Smooth muscle cell of the brain vasculature (primary cell): ENCODE results near the gene TAF10.

Experiments used
- DNase-seq: peaks from one replicate; pipeline ENCODE4 v3.0.0-alpha.2; 2012; ENCODE audit warnings: low read depth, low spot score

TAF10 gene

DNA sequence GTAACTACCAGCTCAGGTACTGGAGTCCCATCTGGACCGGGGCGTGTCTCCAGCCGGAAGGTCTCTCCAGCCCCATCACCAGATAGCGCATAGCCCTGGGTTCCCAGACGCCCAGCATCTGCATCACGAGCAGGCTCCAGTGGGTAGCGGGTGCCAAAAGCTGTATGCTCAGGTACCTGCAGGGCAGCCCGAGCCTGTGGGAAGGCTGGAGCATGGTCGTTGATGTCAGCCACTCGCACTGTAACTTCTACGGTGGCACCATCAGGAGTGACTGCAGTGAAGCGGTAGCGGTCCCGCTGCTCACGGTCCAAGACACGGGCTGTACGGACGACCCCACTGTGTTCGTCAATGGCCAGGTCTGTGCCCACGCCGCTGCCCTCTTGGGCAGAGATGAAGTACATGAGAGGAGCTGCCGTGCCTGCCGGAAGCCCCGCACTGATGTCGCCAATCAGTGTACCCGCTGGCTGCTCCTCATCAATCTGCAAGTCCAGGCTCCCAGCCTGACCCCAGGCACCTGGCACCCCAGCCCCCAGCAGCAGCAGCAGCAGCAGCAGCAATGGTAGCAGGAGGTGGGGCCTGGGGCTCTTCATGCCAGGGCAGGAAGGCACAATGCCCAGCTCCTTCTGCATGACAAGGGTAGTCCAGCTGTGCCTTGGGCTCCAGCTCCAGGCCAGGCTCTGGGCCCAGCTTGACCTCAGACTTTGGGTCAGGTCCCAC, 29.1 kb upstream of the TAF10 start:
- DNase-seq, result no peak

DNA sequence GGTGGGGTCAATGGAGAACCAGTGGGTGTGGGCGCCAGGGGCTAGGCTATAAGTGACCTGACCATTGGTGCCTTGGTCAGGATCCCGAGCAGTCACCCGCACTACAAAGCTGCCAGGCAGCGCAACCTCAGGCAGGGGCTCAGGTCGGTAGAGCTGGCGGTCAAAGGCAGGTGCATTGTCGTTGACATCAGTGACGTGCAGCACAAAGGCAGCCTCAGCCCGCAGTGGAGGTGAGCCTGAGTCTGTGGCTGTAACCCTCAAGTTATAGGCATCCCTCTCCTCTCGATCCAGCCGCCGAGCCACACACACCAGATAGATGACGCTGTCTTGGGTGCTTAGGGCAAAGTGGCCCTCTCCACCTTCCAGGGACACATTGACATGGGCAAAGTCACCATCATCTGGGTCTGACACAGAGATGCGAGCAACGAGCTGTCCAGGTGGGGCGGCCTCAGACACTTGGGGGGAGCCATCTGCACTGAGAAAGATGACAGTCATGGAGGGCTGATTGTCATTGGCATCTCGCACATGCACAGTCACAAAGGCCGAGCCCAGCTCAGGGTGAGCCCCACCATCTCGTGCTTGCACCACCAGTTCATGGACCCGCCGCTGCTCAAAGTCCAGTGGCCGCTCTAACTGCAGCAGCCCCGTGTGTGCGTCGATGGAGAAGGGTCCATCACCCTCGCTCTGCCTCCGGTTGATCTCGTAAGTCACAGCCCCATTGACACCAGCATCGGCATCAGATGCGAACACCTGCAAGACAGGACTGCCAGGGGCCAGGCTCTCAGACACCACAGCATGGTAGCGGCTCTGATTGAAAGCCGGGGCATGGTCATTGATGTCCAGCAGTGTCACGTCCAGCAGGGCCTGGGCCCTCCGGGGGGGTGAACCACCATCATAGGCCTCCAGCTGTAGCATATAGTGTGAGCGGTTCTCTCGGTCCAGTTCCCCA, 28.3 kb upstream of the TAF10 start:
- no peak for DNase-seq

DNA sequence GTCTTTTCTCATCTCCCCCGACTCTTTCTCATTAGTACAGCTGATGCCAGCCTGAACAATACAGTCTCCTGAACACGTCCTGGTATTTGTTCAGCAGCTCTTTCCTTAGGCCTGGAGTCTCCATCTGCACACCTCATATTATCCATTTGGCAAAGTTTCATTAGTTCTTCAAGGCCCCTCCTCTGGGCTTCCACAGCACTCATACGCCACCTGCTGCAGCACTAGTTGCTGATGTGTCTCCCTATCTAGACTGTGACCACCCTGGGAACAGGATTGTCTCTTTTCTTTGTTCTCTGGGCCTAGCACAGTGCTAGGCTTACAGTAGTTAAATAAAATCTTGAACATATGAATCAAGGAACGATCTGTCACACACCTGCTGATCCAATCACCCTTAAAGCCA, 26.4 kb upstream of the TAF10 start:
- no peak for DNase-seq

DNA sequence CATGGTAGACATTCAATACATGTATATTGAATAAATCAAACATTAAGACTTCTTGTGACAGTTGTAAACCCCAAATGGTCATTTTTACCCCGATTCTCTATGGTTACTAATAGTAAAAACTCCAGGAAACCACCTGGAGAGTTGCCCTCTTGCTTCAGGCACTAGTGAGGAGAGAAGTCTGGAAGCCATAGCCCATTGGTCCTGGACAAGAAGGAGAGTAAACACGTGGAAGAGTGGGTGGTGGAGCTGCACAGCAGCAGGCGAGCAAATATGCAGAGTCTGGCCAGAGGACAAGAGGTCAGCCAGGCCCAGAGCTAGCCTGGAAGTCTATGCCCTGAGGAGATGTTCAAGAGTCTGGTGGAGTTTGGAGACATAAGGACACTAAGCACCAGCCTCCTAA, 25.9 kb upstream of the TAF10 start:
- DNase-seq, result no peak

DNA sequence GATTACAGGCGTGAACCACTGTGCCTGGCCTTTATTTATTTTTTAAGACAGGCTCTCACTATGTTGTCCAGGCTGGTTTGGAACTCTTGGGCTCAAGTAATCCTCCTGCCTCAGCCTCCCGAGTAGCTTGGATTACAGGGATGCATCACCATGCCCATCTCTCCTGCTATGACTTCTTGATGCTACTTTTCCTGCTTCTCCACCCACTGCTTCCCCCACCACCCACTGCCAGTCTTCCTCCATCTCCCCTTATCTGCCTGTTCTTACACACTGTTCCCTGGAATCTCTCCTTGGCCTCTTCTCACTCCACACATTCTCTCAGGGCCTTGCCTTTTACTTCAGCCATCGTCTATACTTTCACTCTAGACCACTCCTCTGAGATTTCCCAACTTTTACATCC, 24.5 kb upstream of the TAF10 start:
- no peak for DNase-seq

DNA sequence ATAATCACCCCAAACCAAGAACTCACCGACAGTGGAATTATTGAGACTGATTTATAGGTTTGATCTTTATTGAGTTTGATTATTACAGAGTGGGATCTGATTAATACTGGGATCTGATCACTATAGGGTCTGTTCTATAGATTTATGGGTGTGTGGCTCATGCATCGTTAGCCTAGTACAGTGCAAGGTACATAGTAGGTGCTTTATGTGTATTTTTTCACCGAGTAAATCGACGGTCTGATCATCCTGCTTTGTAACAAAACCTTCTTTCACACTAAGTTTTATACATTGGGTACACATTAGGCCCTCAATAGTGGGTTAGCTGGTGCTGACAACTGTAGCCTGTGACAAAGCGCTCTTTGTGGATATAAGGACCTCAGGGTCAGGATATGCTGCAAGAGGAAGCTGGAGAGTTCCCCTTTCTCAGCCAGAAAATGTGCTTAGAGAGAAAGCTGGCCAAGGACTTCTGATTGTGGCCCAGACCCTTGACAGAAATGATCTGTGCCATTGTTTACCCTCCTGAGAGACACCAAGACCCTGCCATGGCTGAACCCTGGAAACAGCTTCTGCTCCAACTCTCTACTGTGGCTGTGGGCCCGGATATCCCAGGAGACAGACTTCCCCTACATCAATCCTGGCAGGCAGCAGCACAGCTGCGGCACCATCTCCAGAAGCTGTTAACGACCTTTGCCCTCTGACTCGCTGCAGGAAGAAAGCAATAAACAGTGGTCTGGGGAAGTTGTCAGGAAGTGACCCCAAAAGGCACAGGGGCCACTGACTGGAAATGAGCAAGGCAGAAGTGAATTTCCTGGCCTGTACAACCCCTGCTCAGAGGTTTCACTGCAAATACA, 23.3 kb upstream of the TAF10 start:
- no peak for DNase-seq

DNA sequence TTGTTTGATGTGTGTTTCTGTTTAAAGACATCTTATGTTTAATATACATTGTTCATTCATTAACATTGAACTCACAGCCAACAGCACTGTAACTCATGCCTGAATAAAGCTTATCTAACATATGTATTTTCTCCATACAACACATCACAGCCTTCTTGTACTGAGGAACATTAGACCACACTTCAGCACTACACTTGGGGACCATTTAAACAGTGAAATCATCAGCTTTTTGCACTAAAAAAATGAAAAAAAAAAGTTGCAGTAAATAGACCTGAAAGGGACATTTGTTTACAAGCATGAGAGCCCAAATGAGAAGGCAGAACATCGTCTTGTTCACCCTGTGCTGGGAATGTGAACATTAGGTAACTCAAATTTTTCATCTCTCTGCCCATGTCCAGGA, 22.5 kb upstream of the TAF10 start:
- no peak for DNase-seq

DNA sequence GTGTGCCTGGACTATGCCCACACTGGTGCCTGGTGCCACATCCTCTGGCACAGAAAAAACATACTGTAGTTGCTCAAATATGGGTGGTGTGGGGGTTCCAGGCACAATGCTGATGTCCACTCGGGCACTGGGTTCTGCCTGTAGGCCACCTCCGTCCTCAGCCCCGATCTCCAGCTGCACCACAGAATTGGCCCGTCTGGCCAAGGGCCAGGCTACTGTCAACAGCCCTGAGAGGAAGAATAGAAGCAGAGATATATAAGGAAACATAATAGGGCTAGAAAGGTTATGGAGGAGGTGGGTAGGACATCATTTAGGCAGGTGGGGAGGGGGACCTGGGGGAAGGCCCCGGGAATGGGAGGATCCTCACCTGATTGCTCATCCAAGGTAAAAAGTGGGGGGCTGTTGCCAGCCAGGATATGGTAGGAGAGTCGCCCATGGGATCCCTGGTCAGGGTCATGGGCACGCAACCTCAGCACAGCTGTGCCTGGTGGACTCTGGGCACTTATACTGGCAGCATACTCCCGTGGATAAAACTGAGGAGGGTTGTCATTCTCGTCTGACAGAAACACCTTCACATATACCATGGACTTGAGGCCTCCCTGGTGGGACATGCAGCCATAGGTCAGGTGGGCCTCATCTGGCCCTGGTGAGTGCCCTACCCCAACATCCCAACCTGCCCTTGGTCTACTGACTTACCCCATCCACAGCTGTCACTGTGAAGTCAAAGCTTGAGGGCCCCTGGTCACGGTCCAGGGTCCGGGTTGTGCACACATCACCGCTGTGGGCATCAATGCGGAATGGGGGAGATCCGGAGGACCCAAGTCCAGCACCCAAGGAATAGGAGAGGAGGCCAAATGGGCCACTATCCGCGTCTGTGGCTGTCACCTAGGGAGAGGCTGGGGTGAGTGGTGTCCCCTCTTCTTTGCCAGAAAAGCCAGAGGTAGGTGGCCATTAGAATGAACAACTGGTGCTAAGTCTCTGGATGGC, 21.7 kb upstream of the TAF10 start:
- no peak for DNase-seq

DNA sequence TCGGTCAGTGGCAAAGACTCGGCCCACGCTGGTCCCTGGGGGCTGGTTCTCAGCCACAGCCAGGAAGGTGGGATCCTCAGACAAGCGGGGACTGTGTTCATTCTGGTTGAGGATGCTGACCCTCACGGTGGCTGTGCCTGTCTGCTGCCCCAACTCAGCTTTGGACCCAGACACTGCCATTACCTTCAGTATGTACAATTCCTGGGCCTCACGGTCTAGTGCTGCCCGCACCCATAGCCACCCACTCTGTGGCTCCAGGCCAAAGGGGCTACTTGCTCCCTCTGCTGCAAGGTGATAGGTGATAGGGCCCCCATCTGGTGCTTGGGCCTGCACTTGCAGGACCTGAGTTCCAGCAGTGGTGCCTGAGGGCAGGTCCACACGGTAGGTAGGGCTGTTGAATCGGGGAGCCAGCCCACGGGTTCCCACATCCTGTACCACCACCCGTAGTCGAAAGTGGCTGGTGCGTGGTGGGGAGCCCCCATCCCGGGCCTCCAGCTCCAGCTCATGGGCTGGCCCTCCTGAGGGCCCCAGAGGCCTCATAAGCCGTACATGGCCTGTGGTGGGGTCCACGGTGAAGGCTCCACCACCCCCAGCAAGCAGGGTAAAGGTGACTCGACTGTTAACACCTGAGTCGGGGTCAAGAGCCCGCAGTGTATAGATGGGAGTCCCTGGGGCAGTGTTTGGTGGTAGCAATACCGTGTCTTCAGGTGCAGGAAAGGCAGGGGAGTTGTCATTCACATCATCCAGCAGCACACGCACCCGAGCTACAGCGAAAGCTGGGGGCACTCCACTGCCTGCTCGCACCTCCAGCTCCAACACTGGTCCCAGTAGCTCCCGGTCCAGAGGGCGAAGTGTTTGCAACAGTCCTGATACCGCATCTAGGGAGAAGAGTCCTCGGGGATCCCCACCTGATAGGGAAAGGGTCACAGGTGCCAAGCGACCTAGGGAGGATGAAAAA, 20.4 kb upstream of the TAF10 start:
- no peak for DNase-seq

DNA sequence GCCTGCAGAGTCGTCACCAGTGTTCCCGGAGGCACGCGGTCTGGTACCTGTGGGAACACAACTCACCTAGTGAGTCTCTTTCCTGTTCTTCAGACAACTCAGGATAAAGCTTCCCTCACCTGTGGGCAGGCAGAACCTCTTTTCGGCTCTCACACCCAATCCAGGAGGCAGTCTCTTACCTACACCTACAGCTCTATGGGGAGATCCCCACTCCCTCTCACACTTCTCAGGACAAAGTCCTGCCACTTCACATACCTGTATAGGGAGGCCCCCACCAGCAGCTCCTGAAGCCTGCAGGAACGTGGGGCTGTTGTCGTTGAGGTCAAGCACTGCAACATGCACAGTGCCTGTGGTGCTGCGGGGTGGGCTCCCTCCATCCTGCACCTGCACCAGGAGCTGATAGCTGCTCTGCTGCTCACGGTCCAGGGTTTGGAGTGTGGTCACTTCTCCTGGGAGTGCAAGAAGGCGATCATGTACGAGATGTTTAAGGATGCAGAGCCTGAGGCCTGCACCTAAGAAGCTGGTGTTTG, 19.4 kb upstream of the TAF10 start:
- no peak for DNase-seq

DNA sequence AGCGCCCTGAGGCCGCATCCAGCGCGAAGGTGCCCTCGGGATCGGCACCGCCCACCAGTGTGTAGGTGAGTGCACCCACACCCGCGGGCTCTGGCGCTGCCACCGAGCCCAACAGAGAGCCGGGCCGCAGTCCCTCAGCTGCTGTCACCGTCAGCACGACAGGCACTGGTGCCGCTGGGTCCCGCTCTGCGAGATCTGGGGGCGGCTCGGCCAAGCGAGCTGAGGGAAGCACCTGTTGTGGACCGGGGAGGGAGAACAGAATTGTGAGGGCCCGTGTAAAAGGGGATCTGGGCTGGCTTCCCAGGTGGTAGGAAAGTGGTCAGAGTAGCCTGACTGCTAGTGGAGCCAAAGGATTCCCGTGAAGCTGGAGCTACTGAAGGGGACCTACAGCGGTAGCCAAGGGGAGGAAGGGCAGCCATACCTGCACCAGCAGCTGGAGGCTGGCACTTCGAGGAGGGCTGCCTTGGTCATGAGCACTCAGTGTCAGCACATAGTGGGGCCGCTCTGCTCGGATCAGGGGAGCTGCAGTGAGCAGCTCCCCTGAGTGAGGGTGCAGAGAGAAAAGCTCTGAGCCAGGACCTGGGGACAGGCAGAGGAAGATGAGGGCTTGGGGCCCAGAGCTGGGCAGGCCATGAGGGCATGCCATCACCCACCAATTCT, 18.7 kb upstream of the TAF10 start:
- DNase-seq, result no peak

DNA sequence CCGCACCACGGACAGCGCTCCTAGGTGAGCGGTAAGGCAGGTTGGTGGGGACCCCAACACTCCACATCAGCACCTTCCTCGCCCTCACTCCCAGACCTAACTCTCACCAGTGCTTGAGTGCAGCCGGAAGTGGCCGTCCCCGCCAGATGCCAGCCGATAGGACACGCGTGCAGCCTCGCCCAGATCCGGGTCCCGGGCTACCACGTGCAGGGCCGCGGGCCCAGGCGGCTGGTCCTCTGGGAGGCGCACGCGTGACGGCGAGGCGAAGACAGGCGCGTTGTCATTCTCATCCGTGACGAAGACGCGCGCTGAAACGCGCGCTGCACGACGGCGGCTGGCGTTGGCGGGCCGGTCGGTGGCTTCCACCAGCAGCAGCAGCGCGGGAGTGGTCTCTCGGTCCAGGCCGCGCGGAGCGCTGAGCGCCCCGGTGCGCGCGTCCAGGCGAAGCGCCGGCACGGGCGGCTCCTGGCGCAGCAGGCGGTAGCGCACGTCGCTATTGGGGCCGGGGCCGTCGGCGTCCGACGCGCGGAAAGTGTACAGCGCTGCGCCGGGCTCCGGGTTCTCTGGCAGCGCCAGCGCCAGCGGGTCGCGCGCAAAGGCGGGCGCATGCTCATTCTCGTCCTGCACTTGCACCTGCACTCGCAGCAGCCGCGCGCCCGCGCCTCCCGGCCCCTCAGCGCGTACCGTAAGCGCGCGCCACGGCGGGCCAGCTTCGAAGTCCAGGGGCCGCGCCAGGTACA, 18.0 kb upstream of the TAF10 start:
- no peak for DNase-seq

DNA sequence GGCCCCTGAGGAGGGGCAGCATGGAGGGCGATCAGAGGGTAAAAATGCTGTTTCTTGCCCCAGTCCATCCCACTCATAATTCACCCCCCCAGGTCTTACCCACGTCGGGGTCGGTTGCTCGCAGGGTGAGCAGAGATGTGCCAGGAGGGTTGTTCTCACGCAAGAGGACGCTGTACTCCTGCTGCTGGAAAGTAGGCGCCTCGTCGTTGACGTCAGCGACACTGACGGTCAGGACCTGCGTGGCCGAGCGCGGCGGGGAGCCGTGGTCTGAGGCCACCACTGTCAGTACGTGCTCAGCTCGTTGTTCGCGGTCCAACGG, 17.5 kb upstream of the TAF10 start:
- no peak for DNase-seq

DNA sequence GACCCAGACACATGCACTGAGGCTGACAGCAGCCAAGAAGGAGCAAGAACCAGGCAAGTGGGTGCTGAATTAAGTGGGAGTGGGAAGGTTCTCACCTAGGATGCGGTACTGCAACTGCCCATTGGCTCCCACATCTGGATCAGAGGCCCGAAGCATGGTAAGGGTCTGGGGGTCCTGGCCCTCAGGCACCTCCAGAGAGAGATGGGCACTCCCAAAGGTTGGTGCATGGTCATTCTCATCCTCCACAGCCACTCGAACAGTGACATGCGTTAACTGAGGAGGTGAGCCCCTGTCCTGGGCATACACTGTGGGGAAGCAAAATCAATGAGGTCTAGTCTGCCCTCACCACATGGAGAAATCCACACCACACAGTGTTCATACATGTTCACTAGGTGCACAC, 16.5 kb upstream of the TAF10 start:
- no peak for DNase-seq

DNA sequence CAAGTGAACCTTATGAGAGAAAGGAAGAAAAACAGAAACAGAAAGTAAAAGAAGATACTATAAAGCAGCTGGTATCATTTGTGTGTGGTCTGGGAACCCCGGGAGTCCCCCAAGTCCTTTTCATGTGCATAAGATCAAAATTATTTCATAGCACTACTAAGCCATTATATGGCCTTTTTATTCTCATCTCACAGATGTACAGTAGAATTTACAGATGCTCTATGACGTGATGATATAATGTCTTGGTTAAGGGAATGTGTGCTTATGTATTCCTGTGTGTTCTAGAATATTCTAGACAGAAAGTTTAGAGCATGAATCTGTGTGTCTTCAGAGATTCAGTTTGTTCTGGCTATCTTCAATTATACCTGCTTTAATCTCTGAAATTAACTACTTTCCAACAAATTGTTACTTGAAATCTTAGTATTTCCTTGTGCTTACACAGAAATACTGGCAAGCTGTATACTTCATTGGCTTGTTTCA, 15.8 kb upstream of the TAF10 start:
- no peak for DNase-seq

DNA sequence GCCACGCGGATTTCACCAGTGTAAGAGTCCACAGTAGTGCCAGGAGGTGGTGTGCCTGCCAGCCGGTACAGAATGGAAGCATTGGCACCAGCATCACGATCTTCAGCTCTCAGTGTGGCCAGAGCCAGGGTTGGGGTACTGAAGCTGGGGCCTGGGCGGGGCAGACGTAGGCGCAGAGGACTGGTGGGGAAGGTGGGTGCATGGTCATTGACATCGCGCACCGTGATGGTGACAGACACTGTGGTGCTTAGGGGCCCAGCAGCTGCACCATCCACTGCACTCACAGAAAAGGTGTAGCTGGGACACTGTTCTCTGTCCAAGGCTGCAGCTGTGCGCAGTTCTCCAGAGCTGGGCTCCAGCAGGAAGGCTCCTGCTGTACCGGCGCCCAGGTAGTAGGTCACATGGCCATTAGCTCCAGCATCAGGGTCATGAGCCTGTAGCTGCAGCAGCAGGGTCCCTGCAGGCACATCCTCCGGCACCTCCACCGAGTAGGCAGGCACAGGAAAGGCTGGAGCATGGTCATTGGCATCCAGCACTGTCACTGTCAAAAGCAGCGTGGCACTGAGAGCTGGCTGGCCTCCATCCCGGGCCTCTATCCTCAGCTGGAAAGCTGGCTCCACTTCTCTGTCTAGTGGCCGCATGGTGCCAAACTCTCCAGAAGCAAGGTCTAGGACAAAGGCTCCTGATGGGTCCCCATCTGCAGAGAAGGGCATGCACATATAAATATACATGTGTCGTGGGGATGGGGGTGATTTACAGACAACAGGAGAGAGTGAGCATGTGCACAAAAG, 15.2 kb upstream of the TAF10 start:
- no peak for DNase-seq

DNA sequence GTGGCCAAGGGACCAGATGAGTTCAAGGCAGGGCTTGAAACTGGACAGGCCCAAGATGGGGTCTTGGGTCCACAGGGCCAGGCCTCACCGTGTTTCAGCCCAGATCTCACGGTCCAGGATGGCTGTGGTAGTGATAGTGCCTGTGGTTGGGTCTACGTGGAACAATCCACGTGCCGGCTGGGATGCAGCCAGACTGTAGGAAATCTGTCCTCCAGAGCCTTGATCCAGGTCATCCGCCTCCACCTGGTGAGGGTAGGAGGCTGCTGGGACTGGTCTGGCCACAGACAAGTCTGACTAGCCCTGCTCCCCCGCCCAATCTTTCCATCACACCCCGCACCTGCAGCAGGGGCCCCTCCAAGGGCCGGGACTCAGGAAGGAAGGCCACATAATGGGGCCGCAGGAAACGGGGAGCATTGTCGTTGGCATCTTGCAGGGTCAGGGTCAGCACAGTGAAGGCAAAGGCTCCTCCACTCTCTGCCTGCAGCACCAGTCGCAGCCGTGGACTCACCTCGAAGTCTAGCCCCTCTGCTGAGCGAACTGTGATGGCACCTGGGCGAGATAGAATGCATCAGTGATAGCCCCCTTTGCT, 13.9 kb upstream of the TAF10 start:
- no peak for DNase-seq
